Choroid plexus epithelial cell (primary cell): ENCODE results near the gene CWH43.
A peak's percentile ranks its signal among the peaks of the same experiment; 100 is the strongest.

Experiments
- DNase-seq: peaks from one replicate; pipeline ENCODE4 v3.0.0-alpha.2; 2010; ENCODE audit warnings: low read depth
- H3K4me3 ChIP-seq: 2 replicates; pipeline ENCODE4 v1.5.1; 2011; ENCODE audit warnings: low read depth, mild to moderate bottlenecking, control low read depth, low read length, moderate library complexity
- CTCF ChIP-seq: conservative IDR thresholded peaks from 2 replicates; pipeline ENCODE4 v1.5.1; 2011; ENCODE audit warnings: low read depth, mild to moderate bottlenecking, control low read depth, inconsistent platforms, low read length, moderate library complexity

The CWH43 gene

GRCh38 chr4:48991357-48991756 lies 5.3 kb downstream of the CWH43 start:
- TF ChIP-seq CTCF, result no peak
- DNase-seq, result no peak
- no peak overlapping the region for H3K4me3 ChIP-seq

GRCh38 chr4:48997962-48998361 lies 11.9 kb downstream of the CWH43 start:
- no peak for DNase-seq
- H3K4me3 ChIP-seq, result no peak overlapping the region
- TF ChIP-seq CTCF, result no peak

- no peak for TF ChIP-seq CTCF
- H3K4me3 ChIP-seq, result no peak overlapping the region
- no peak for DNase-seq
Observed at GRCh38 chr4:48998440-48998839, 12.4 kb downstream of the CWH43 start.

GRCh38 chr4:49000806-49001205 lies 14.7 kb downstream of the CWH43 start:
- no peak for DNase-seq
- no peak for TF ChIP-seq CTCF
- no peak overlapping the region for H3K4me3 ChIP-seq

GRCh38 chr4:49002931-49003330 lies 16.9 kb downstream of the CWH43 start:
- no peak for DNase-seq
- TF ChIP-seq CTCF, result no peak
- H3K4me3 ChIP-seq, result no peak overlapping the region

- no peak for DNase-seq
- no peak overlapping the region for H3K4me3 ChIP-seq
- TF ChIP-seq CTCF, result no peak
Observed at GRCh38 chr4:49018718-49019295, 32.7 kb downstream of the CWH43 start.

GRCh38 chr4:49032440-49033161 lies 46.5 kb downstream of the CWH43 start:
- peak; percentile 32 for DNase-seq
- H3K4me3 ChIP-seq, result no peak overlapping the region
- peak; percentile 63 for TF ChIP-seq CTCF
